ENCODE measurements around the gene BCAS1.
A peak's percentile ranks its signal among the peaks of the same experiment; 100 is the strongest.
"Not testable (repeated sequence)": the region's sequence is repeated elsewhere in the genome, so short reads cannot be mapped to it uniquely, and the experiment has no call there.

Gene BCAS1

DNA sequence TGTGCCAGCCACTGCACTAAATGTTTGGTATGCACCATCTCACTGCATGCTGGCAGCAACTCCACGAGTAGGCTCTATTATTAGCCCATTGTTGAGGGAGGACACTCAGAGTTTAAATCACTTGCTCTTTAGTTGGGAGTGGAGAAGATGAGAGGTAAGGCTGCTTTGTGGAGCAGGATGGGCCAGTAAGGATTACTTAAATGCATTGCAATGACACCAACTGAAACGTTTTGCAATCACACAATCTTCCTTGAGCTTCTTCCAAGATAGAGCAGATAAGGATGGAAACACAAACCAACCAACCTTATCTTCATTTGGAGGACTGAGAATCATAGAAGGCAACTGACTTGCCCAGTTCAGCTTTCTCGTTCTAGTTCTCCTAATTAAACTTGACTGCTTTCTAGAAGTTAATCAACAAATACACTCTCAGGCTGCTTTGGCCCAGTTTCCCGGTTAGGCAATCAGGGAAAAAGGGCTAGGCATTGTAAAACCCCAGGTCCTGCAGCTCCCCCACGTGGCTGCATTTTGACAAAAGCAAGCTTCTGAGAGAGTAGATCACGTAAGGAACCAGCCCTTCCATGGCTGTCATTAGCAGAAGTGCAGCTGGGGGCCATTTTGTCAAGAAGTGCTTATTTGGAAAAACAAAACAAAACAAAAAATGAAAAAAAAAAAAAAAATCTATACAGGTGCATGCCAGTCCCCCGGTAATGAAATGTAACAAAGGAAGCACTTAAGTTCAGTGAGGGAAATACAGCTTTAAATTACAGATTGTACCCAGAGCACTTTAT, 130.6 kb downstream of the BCAS1 start:
- DNase-seq = peak; percentile 75

- no peak for DNase-seq
These were observed 131.2 kb downstream of the BCAS1 start for GRCh38 chr20:53939190-53939571.

- no peak for DNase-seq
These were observed 131.7 kb downstream of the BCAS1 start for GRCh38 chr20:53938739-53939138.

GRCh38 chr20:53937929-53938367, 132.4 kb downstream of the BCAS1 start:
- DNase-seq = no peak

- DNase-seq = no peak
These were observed 133.1 kb downstream of the BCAS1 start for GRCh38 chr20:53937339-53937741.

GRCh38 chr20:53935344-53936084, 134.9 kb downstream of the BCAS1 start:
- no peak for DNase-seq

DNA sequence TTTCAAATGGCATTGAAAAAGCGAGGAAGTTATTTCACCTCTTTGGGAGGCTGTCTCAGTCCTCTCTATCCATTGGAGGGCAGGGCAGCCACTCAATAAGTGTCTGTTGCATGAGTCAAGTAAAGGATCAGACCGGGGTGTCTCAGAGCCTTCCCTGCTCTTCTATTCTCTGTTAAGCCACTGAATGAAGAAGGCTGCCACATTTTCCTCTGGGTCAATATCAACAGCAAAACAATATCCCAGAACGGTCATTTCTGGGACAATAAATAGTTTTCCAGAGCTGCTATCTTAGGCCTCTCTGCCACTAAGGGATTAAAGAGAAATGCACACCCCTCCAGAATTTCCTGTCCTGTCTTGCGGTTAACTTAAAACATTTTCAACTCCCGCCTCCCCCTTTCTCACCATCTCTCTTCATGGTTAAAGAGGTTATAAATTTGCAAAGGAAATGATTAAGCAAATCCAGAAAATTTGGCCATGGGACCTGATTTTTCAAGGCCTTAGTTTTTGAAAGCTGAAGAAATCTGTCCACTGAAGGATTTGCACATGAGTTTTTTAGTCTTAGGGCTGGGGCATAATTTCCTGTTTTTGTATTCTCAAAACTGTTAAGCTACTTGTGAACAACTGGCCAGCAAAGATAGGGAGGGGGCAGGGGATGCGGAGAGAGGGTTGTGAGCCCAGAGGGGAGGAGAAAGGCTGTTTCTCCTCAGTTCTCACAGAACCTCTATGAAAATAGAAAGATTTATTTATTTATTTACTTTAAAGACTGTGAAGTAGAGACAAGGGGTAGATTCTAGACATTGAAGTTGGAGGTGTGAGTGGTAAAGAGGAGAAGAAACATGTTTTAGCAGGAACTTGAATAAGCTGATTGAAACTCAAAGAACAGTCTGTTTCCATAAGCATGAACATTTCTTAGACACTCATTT, 135.7 kb downstream of the BCAS1 start:
- DNase-seq = no peak

GRCh38 chr20:53933232-53933846, 137.1 kb downstream of the BCAS1 start:
- no peak for DNase-seq

GRCh38 chr20:53932655-53933192, 137.7 kb downstream of the BCAS1 start:
- not testable (repeated sequence) for DNase-seq

DNA sequence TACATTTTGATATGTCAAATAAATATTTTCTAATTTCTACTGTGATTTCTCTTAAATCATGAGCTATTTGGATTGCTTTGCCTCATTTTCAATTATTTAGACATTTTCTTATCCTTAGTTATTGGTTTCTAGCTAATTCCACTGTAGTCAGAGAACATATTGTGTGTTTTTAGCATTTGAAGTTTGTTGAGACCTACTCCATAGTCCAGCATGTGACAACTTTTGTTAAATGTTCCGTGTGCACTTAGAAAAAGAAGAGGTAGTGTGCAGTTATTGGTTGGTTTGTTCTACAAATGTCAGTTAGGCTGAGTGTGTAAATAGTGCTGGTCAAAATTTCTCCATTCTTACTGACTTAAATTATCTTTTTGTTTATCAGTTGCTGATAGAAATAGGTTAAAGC, 138.8 kb downstream of the BCAS1 start:
- DNase-seq = no peak

- DNase-seq = no peak
These were observed 139.5 kb downstream of the BCAS1 start for GRCh38 chr20:53930651-53931504.

DNA sequence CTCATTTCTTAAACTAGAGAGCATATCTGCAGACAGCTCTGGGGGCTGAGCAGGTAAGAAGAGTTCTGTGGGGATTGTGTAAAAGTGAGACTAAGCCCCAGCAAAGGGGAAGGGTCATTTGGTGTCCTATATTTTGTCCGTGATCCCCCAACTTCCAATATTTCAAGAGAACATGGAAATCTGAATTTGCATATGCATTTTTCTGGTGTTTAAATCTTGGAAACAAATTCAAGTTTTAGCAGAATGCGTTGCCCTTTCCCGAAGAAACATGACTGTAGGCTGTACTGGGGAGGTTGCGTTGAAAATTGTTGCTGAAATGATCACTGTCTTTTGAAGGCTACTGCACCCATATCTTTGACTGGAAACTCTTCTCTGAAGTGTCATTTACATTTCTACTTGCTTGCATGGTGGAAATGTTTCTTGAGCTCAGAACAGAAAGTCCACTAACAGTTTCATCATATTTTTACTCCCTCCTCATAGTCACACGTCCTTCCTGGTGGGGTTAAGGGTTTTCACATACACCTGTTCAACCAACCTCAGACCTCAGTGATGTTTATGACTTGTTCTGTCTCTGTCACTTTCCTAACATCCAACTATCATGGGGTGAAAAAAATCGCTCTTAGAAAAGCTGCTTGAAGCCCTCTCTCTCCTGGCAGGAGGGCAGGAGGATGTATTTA, 140.3 kb downstream of the BCAS1 start:
- no peak for DNase-seq

- no peak for DNase-seq
These were observed 141.0 kb downstream of the BCAS1 start for GRCh38 chr20:53929399-53929798.

DNA sequence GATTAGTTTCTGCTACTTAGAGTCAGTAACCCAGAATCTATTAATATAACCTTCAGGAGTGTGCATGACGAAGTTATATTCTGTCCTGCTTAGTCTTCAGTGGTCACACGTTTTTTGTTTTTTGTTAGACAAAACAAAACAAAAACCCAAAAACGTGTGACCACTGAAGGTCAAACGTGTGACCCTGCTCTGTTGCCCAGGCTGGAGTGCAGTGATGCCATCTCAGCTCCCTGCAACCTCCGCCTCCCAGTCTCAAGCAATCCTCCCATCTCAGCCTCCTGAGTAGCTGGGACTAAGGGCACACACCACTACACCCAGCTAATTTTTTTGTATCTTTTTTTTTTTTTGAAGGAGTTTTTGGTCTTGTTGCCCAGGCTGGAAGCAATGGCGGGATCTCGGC, 142.4 kb downstream of the BCAS1 start:
- DNase-seq = no peak

- peak; percentile 76 for DNase-seq
These were observed 143.9 kb downstream of the BCAS1 start for GRCh38 chr20:53926428-53927028.

- no peak for DNase-seq
These were observed 144.6 kb downstream of the BCAS1 start for GRCh38 chr20:53925651-53926401.

GRCh38 chr20:53923566-53924369, 146.6 kb downstream of the BCAS1 start:
- DNase-seq = no peak

DNA sequence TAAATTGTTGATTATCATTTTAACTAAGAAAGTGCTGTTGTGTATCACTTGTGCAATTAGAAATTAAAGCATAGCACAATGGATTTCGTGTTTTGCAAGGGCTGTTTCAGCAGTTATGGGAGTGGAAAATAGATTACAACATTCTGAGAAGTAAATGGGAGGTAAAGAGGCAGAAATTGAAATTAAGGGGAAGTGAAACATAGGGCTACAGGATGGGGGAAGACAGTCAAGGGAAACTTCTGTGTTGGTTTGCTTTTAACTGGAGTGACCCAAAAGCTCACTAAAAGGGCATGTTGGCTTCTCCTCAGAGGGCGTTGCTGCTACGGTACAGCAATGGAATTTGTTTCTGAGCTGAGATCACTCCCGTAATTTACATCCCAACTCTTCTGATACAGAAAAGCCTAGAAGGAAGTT, 147.5 kb downstream of the BCAS1 start:
- DNase-seq = no peak
